H1 (cell line): ENCODE data around the gene LARP6. TPM values are rescaled to one million over a fixed set of nuclear protein-coding genes. Genes with fewer than 3 reads are reported as not detected.

Source experiments
- CTCF ChIA-PET: fragments of 300-600 bp; sonication (Branson Sonifier 250); formaldehyde crosslinking; loops from one replicate; lab custom pipeline; 2021; ENCODE audit not compliant: partially characterized antibody; lab: Charles Lee
- POLR2A ChIA-PET: fragments of 300-600 bp; sonication (Branson Sonifier 250); formaldehyde crosslinking; loops from one replicate; lab custom pipeline; 2021; ENCODE audit warnings: inconsistent platforms; ENCODE audit not compliant: partially characterized antibody; lab: Charles Lee
- DNase-seq, 2 experiments: peaks; one replicate each; pipeline versions ENCODE4 v3.0.0 to v3.0.0-alpha.2; 2010 to 2022; ENCODE audit warnings: low spot score in 2 of 2, low read depth in 1 of 2, mixed read lengths in 1 of 2
- FAIRE-seq: peaks from 2 replicates; lab custom pipeline; 2011; peaks lifted over from hg19 to GRCh38; lab: Jason Lieb, UNC
- H2AFZ ChIP-seq: 2 replicates; pipeline ENCODE4 v1.8.1; 2012; ENCODE audit warnings: low read length, inconsistent platforms
- H2AK5ac ChIP-seq: 2 replicates; pipeline ENCODE4 v1.6.1; 2013; ENCODE audit warnings: low read depth, low read length
- H2BK120ac ChIP-seq: replicated peaks from 2 replicates; pipeline ENCODE3; 2013; ENCODE audit warnings: low read depth, low read length, inconsistent platforms
- H2BK12ac ChIP-seq: 2 replicates; pipeline ENCODE4 v1.6.1; 2013; ENCODE audit warnings: low read depth, low read length
- H2BK15ac ChIP-seq: 2 replicates; pipeline ENCODE4 v1.6.1; 2013; ENCODE audit warnings: low read length
- H2BK20ac ChIP-seq: 2 replicates; pipeline ENCODE4 v1.6.1; 2013; ENCODE audit warnings: low read length
- H2BK5ac ChIP-seq: 2 replicates; pipeline ENCODE4 v1.6.1; 2013; ENCODE audit warnings: low read depth, low read length
- H3K14ac ChIP-seq: 2 replicates; pipeline ENCODE4 v1.6.1; 2013; ENCODE audit warnings: inconsistent platforms; ENCODE audit not compliant: insufficient read length
- H3K18ac ChIP-seq: 2 replicates; pipeline ENCODE4 v1.6.1; 2013; ENCODE audit warnings: low read length; ENCODE audit errors: extremely low read depth
- H3K23ac ChIP-seq: 2 replicates; pipeline ENCODE4 v1.6.1; 2013; ENCODE audit warnings: inconsistent platforms; ENCODE audit not compliant: insufficient read length
- H3K23me2 ChIP-seq: 2 replicates; pipeline ENCODE4 v1.6.1; 2013; ENCODE audit warnings: low read depth, low read length
- H3K27ac ChIP-seq: 2 replicates; pipeline ENCODE4 v1.6.1; 2011; ENCODE audit warnings: low read depth, low read length, inconsistent platforms
- H3K27me3 ChIP-seq, 4 experiments: replicated peaks in 1 of 4; 1 replicate in 1 of 4; 2 replicates in 3 of 4; pipeline versions ENCODE4 v1.6.1 to v1.8.1; 2011 to 2013; ENCODE audit warnings: low read length in 3 of 4, mild to moderate bottlenecking in 3 of 4, inconsistent platforms in 2 of 4, mixed read lengths in 2 of 4, moderate library complexity in 1 of 4; ENCODE audit not compliant: control insufficient read depth in 3 of 4, insufficient read depth in 3 of 4; ENCODE audit errors: extremely low read depth in 1 of 4
- H3K36me3 ChIP-seq, 4 experiments: 2 replicates each; pipeline versions ENCODE4 v1.6.1 to v1.8.1; 2011 to 2013; ENCODE audit warnings: mild to moderate bottlenecking in 4 of 4, low read length in 3 of 4, moderate library complexity in 2 of 4, control low read depth in 1 of 4, inconsistent platforms in 1 of 4; ENCODE audit not compliant: insufficient read depth in 4 of 4, control insufficient read depth in 2 of 4
- H3K4ac ChIP-seq: replicated peaks from 2 replicates; pipeline ENCODE3; 2013; ENCODE audit warnings: low read length, low read depth, mixed read lengths, inconsistent platforms; ENCODE audit not compliant: insufficient read length
- H3K4me1 ChIP-seq, 4 experiments: replicated peaks in 1 of 4; 1 replicate in 1 of 4; 2 replicates in 3 of 4; pipeline versions ENCODE4 v1.6.1 to v1.8.1; 2011 to 2013; ENCODE audit warnings: low read length in 3 of 4, inconsistent platforms in 2 of 4, mixed read lengths in 1 of 4; ENCODE audit not compliant: insufficient read depth in 4 of 4, control insufficient read depth in 3 of 4
- H3K4me2 ChIP-seq, 2 experiments: 2 replicates each; pipeline versions ENCODE4 v1.6.1 to v1.8.1; 2011 to 2013; ENCODE audit warnings: low read depth in 2 of 2, low read length in 2 of 2, control low read depth in 1 of 2, inconsistent platforms in 1 of 2, mild to moderate bottlenecking in 1 of 2; ENCODE audit not compliant: insufficient read depth in 1 of 2
- H3K4me3 ChIP-seq, 4 experiments: fragments of 200-600, 300-600 bp in 1 of 4; sonication (generic), shearing (Covaris generic), sonication (Bioruptor Twin) in 1 of 4; 2 replicates each; pipeline versions ENCODE4 v1.5.1 to v1.8.1; 2011 to 2016; ENCODE audit warnings: low read length in 4 of 4, low read depth in 3 of 4, control low read depth in 2 of 4, inconsistent platforms in 2 of 4, mild to moderate bottlenecking in 2 of 4, mixed read lengths in 1 of 4, moderate library complexity in 1 of 4; ENCODE audit not compliant: insufficient read depth in 2 of 4; ENCODE audit errors: extremely low read depth in 1 of 4
- H3K56ac ChIP-seq: replicated peaks from 2 replicates; pipeline ENCODE3; 2013; ENCODE audit warnings: low read depth, mild to moderate bottlenecking, mixed read lengths, low read length, inconsistent platforms; ENCODE audit not compliant: insufficient read length
- H3K79me1 ChIP-seq: 2 replicates; pipeline ENCODE4 v1.6.1; 2013; ENCODE audit warnings: low read depth, low read length, control low read depth
- H3K79me2 ChIP-seq, 2 experiments: 2 replicates each; pipeline versions ENCODE4 v1.6.1 to v1.8.1; 2012 to 2013; ENCODE audit warnings: low read length in 2 of 2, mild to moderate bottlenecking in 2 of 2, inconsistent platforms in 1 of 2; ENCODE audit not compliant: insufficient read depth in 2 of 2, control insufficient read depth in 1 of 2
- H3K9ac ChIP-seq, 4 experiments: replicated peaks in 1 of 4; 1 replicate in 1 of 4; 2 replicates in 3 of 4; pipeline versions ENCODE4 v1.6.1 to v1.8.1; 2011 to 2013; ENCODE audit warnings: low read depth in 3 of 4, low read length in 3 of 4, control low read depth in 2 of 4, mild to moderate bottlenecking in 2 of 4, moderate library complexity in 2 of 4, inconsistent platforms in 1 of 4; ENCODE audit errors: extremely low read depth in 1 of 4
- H3K9me3 ChIP-seq, 2 experiments: 2 replicates each; pipeline versions ENCODE4 v1.6.1 to v1.8.1; 2012 to 2013; ENCODE audit warnings: mild to moderate bottlenecking in 2 of 2, moderate library complexity in 2 of 2, control low read depth in 1 of 2, inconsistent platforms in 1 of 2, low read depth in 1 of 2, low read length in 1 of 2, mixed read lengths in 1 of 2; ENCODE audit not compliant: insufficient read depth in 2 of 2
- H4K20me1 ChIP-seq, 2 experiments: replicated peaks in 1 of 2; 2 replicates each; pipeline versions ENCODE3 to v1.8.1; 2011 to 2013; ENCODE audit warnings: inconsistent platforms in 2 of 2, low read length in 2 of 2, mild to moderate bottlenecking in 1 of 2; ENCODE audit not compliant: insufficient read depth in 2 of 2, control insufficient read depth in 1 of 2
- H4K5ac ChIP-seq: 2 replicates; pipeline ENCODE4 v1.6.1; 2013; ENCODE audit warnings: low read length, low read depth, mixed read lengths, inconsistent platforms; ENCODE audit not compliant: insufficient read length
- H4K8ac ChIP-seq: 2 replicates; pipeline ENCODE4 v1.8.0; 2013; ENCODE audit warnings: mild to moderate bottlenecking, moderate library complexity, low read length, inconsistent platforms; ENCODE audit not compliant: insufficient read depth; ENCODE audit errors: extremely low read depth
- H4K91ac ChIP-seq: replicated peaks from 2 replicates; pipeline ENCODE3; 2013; ENCODE audit warnings: low read length, mixed read lengths, inconsistent platforms; ENCODE audit not compliant: insufficient read length
- ASH2L ChIP-seq: fragments of 200-600, 300-600 bp; sonication (generic); IDR thresholded peaks from one replicate; pipeline ENCODE4 v1.7.1; 2017; ENCODE audit warnings: low read length
- BRCA1 ChIP-seq: IDR thresholded peaks from 2 replicates; pipeline ENCODE4 v1.6.1; 2012; ENCODE audit warnings: low read depth, low read length, improper control_type of control experiment
- CHD1 ChIP-seq: IDR thresholded peaks from 2 replicates; pipeline ENCODE4 v1.6.1; 2012; ENCODE audit warnings: low read depth, low read length, improper control_type of control experiment
- EGR1 ChIP-seq: IDR thresholded peaks from 2 replicates; pipeline ENCODE4 v1.6.1; 2011; ENCODE audit warnings: low read depth, low read length, borderline replicate concordance
- FOSL1 ChIP-seq: IDR thresholded peaks from 2 replicates; pipeline ENCODE4 v1.6.1; 2011; ENCODE audit warnings: mild to moderate bottlenecking, low read depth, low read length, moderate library complexity; ENCODE audit not compliant: insufficient read depth
- GABPA ChIP-seq: IDR thresholded peaks from 2 replicates; pipeline ENCODE4 v1.6.1; 2011; ENCODE audit warnings: mild to moderate bottlenecking, low read length, moderate library complexity, borderline replicate concordance; ENCODE audit not compliant: insufficient read depth
- KDM4A ChIP-seq: IDR thresholded peaks from one replicate; pipeline ENCODE4 v1.7.1; 2012; ENCODE audit warnings: low read depth, mild to moderate bottlenecking, moderate library complexity, low read length, inconsistent platforms; ENCODE audit not compliant: severe bottlenecking
- MAX ChIP-seq: IDR thresholded peaks from 2 replicates; pipeline ENCODE4 v1.6.1; 2012; ENCODE audit warnings: inconsistent platforms
- NANOG ChIP-seq: IDR thresholded peaks from 2 replicates; pipeline ENCODE4 v1.6.1; 2011; ENCODE audit warnings: low read length, low read depth, mild to moderate bottlenecking, inconsistent platforms; ENCODE audit not compliant: insufficient read depth, poor library complexity, severe bottlenecking
- NRF1 ChIP-seq: IDR thresholded peaks from 2 replicates; pipeline ENCODE4 v1.6.1; 2011; ENCODE audit warnings: mild to moderate bottlenecking, low read depth, low read length, improper control_type of control experiment
- SIRT6 ChIP-seq: IDR thresholded peaks from one replicate; pipeline ENCODE4 v1.7.1; 2012; ENCODE audit warnings: low read length, inconsistent platforms
- SIX5 ChIP-seq: IDR thresholded peaks from 2 replicates; pipeline ENCODE4 v1.6.1; 2011; ENCODE audit warnings: mild to moderate bottlenecking, low read depth, low read length
- SP1 ChIP-seq: IDR thresholded peaks from 2 replicates; pipeline ENCODE4 v1.6.1; 2011; ENCODE audit warnings: low read depth, low read length
- SUZ12 ChIP-seq: fragments of 200-600 bp; sonication (generic); IDR thresholded peaks from 2 replicates; pipeline ENCODE4 v1.6.1; 2012; ENCODE audit warnings: mild to moderate bottlenecking, inconsistent platforms, low read length, moderate library complexity, mixed read lengths
- TCF12 ChIP-seq: IDR thresholded peaks from 2 replicates; pipeline ENCODE4 v1.6.1; 2011; ENCODE audit warnings: low read depth, mild to moderate bottlenecking, low read length
- ZNF274 ChIP-seq: IDR thresholded peaks from 2 replicates; pipeline ENCODE4 v1.7.0; 2012; ENCODE audit warnings: low read length, borderline replicate concordance; ENCODE audit errors: extremely low read depth
- WGBS, 2 experiments: shearing (Covaris generic) in 1 of 2; methylation state at CpG; one replicate each; pipeline versions ENCODE4 v1.1.6 to v1.1.7; 2013 to 2015; ENCODE audit warnings: low lambda C conversion rate in 2 of 2, mixed read lengths in 2 of 2, inconsistent platforms in 1 of 2, low coverage in 1 of 2, missing lambda C conversion rate in 1 of 2; ENCODE audit not compliant: insufficient replicate concordance in 2 of 2, insufficient coverage in 1 of 2, insufficient read length in 1 of 2; ENCODE audit errors: extremely low coverage in 1 of 2, missing lambda C conversion rate in 1 of 2; 5-methylcytosine and 5-hydroxymethylcytosine counted together
- polyA plus RNA-seq, 7 experiments: library from polyadenylated mRNA; depleted of rRNA in 3 of 7; stranded (reverse) in 5 of 7; unstranded in 2 of 7; fragments of >200 nt in 5 of 7; fragments of 200-250 nt in 2 of 7; gene quantifications; 1 replicate in 5 of 7; 2 replicates in 1 of 7; 4 replicates in 1 of 7; pipeline versions ENCODE4 v1.2.1 to v1.2.3, GENCODE V29; 2011 to 2013; ENCODE audit warnings: missing spikeins in 2 of 7, mixed read lengths in 2 of 7
- total RNA-seq: library from RNA; stranded (reverse); fragmentation: NEBNext Ultra II Directional; extraction: Animal tissue kit (Norgen Biotek cat#: 25700); gene quantifications from 2 replicates; pipeline ENCODE4 v1.2.1, GENCODE V29; 2021

LARP6 gene
- total and polyA plus RNA-seq, 2 of the 8 experiments (the other 6 are each of a cell fraction or from before 2014, with no cell fraction given): 21.0 to 24.7 TPM

- no peak for FAIRE-seq
- CTCF ChIA-PET: interaction anchor here (0.8 to 2.4 kb wide), 6 partner anchors 9 to 1394 kb away, joined by 3 to 7 read pairs (median 4); no protein-coding TSS in a partner anchor
- no peak for TF ChIP-seq GABPA
- TF ChIP-seq KDM4A: no peak
- no peak for TF ChIP-seq MAX
- TF ChIP-seq BRCA1: no peak
- no peak for TF ChIP-seq SIRT6
- no peak for TF ChIP-seq NRF1
- no peak for TF ChIP-seq EGR1
- no peak for TF ChIP-seq ZNF274
- TF ChIP-seq NANOG: no peak
- TF ChIP-seq SP1: no peak
- TF ChIP-seq FOSL1: no peak
- no peak for TF ChIP-seq ASH2L
- no peak for TF ChIP-seq SIX5
- no peak for TF ChIP-seq TCF12
- TF ChIP-seq CHD1: no peak
- TF ChIP-seq SUZ12: no peak
These were observed 6.0 kb upstream of the LARP6 start for GRCh38 chr15:70859998-70860397.

More at GRCh38 chr15:70859998-70860397, 6.0 kb upstream of the LARP6 start:
- Histone ChIP-seq H2BK20ac (no peak overlapping the region), H3K36me3 (no peaks in the 10 kb centered on the region), H3K4me3 (no peak overlapping the region), H3K23me2 (no peaks in the 10 kb centered on the region), H2BK5ac (no peak overlapping the region), H3K4ac (no peak overlapping the region), H3K14ac (no peak overlapping the region), H3K56ac (no peak overlapping the region), H3K27ac (no peak overlapping the region), H3K27me3 (0 out of 7 replicates have a peak, but pooled peaks cover 0 to 3% (median 0%) of the 10 kb centered on the region in 4 experiments), H3K9me3 (no peaks in the 10 kb centered on the region), H2AFZ (no peak overlapping the region), H2AK5ac (no peak overlapping the region), H3K79me2 (no peaks in the 10 kb centered on the region), H4K91ac (no peak overlapping the region), H4K8ac (no peak overlapping the region), H3K23ac (no peak overlapping the region), H2BK120ac (no peak overlapping the region), H3K18ac (no peak overlapping the region), H3K4me2 (no peak overlapping the region), H2BK15ac (no peak overlapping the region), H3K4me1 (no peaks in the 10 kb centered on the region), H3K9ac (no peak overlapping the region), H4K5ac (no peak overlapping the region), H3K79me1 (no peaks in the 10 kb centered on the region), H4K20me1 (no peaks in the 10 kb centered on the region), H2BK12ac (no peak overlapping the region)
- 87% methylated on average over 11 of the region's 11 CpGs; no CpG with 5 or more reads in 1 of the 2 experiments for WGBS, 2 experiments
- POLR2A ChIA-PET: no interaction called here
- DNase-seq: no peak
